ENCODE results near the gene PDGFA.

The PDGFA gene

GRCh38 chr7:534075-534474, 14.4 kb upstream of the PDGFA start:
- no peak for DNase-seq

- DNase-seq, result no peak
Measured at GRCh38 chr7:533266-533665, 13.6 kb upstream of the PDGFA start.

- DNase-seq, result no peak
Measured at GRCh38 chr7:532379-533143, 12.9 kb upstream of the PDGFA start.

GRCh38 chr7:531777-532176, 12.1 kb upstream of the PDGFA start:
- DNase-seq, result no peak

- DNase-seq, result no peak
Measured at GRCh38 chr7:528451-528850, 8.8 kb upstream of the PDGFA start.

GRCh38 chr7:527723-528122, 8.1 kb upstream of the PDGFA start:
- no peak for DNase-seq

GRCh38 chr7:526460-527034, 6.9 kb upstream of the PDGFA start:
- DNase-seq, result no peak

- DNase-seq, result no peak
Measured at GRCh38 chr7:525740-526139, 6.1 kb upstream of the PDGFA start.

GRCh38 chr7:524800-525199, 5.2 kb upstream of the PDGFA start:
- DNase-seq, result no peak

- no peak for DNase-seq
Measured at GRCh38 chr7:523347-524336, 4.0 kb upstream of the PDGFA start.

GRCh38 chr7:522951-523314, 3.3 kb upstream of the PDGFA start:
- DNase-seq, result no peak

GRCh38 chr7:522071-522950, 2.7 kb upstream of the PDGFA start:
- no peak for DNase-seq

GRCh38 chr7:521221-522070, 1.8 kb upstream of the PDGFA start:
- no peak for DNase-seq

- no peak for DNase-seq
Measured at GRCh38 chr7:520503-521161, 986 bp upstream of the PDGFA start.

- DNase-seq, result no peak
Measured at GRCh38 chr7:518630-519483, 789 bp downstream of the PDGFA start.

- DNase-seq, result no peak
Measured at GRCh38 chr7:517774-518629, 1.6 kb downstream of the PDGFA start.

GRCh38 chr7:516606-517456, 2.8 kb downstream of the PDGFA start:
- DNase-seq, result no peak

GRCh38 chr7:516216-516605, 3.4 kb downstream of the PDGFA start:
- DNase-seq, result no peak

Data from NCI-H1436 treated with DMSO at 0.1 percent for 48 hours (cell line).